SH-SY5Y (cell line): ENCODE data around the gene ANKRD24.

Source experiments
- GATA2 ChIP-seq: IDR thresholded peaks from 2 replicates; pipeline ENCODE4 v1.6.1; 2011; ENCODE audit warnings: mild to moderate bottlenecking, low read depth, low read length
- GATA3 ChIP-seq: IDR thresholded peaks from 2 replicates; pipeline ENCODE4 v1.6.1; 2011; ENCODE audit warnings: low read depth, mild to moderate bottlenecking, low read length, moderate library complexity

The ANKRD24 gene

DNA sequence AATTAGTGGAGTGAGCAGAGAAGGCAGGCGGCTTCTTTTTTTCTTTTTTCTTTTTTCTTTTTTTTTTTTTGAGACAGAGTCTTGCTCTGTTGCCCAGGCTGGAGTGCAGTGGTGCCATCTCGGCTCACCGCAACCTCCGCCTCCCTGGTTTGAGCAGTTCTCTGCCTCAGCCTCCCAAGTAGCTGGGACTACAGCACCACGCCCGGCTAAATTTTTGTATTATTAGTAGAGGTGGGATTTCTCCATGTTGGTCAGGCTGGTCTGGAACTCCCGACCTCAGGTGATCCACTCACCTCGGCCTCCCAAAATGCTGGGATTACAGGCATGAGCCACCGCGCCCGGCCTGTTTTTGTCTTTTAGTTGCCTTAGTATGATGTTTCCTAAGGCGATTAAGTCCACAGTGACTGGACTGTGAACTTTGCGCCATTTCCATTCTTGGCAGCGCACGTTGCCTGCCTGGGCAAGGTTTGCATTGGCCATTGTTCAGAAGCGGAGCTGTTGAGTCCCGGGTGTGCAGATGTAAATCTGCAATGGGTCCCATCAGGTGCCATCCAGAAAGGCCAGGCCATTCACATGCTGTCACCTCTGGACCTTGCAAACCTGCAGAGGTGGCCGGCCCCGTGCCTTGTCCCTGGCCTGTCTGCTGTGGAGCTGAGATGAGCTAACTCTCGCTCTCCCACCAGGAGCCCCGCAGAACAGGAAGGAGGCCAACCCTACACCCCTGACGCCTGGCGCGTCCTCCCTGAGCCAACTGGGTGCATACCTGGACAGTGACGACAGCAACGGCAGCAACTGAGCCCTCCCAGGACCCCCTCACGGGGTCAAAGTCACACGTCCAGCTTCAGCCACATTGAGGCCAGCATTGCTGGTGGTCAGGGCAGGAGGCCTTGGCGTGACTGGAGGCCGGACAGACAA lies 85.7 kb downstream of the ANKRD24 start:
- no peak for TF ChIP-seq GATA3
- TF ChIP-seq GATA2 = no peak

DNA sequence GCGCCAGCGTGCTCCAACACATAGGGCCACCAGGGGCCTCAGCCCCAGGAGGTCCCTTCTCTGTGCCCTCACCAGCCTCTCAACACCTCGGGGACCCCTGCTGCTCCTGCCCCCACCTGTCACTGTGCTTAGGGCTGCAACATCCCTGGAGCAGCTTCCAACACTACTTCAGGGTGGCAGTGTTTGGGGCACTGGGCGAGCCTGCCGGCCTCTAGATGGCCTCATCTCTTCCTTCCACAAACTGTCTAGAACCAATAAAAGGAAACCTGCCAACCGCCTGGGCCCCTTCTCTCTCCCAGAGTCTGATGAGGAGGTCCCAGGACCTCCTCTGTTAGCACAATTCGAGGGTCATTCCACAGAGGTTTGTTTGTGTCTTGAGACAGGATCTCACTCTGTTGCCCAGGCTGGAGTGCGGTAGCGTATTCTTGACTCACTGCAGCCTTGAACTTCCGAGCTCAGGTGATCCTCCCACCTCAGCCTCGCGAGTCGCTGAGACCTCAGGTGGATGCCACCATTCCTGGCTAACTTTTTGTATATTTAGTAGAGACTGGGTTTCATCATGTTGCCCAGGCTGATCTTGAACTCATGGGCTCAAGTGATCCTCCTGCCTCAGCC lies 86.4 kb downstream of the ANKRD24 start:
- TF ChIP-seq GATA2 (no peak), GATA3 (no peak)

DNA sequence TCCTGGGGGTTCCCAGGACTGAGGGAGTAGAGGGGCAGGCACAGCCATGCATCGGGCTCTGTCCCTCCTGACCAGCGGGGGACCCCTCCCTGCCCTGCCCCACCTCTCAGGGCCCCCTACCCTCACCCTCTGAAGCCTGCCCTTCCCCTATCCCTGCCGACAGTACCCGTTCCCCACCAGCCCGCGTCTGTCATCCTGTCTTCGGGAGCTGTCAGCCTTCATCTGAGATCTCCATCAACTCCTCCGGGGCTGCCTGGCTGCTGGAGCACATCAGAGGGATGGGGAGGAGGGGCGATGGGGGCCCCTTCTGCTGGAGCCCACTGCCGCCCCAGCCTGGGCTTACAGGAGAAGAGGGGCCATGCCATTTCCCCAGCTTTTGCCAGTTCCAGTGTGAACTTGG lies 90.4 kb downstream of the ANKRD24 start:
- TF ChIP-seq GATA3 (no peak), GATA2 (no peak)
